H1 (cell line): ENCODE results near the gene DDX1. TPM values are rescaled to one million over a fixed set of nuclear protein-coding genes. Genes with fewer than 3 reads are reported as not detected.

Experiments
- CTBP2 ChIP-seq: IDR thresholded peaks from 2 replicates; pipeline ENCODE4 v1.7.0; 2011; ENCODE audit warnings: borderline replicate concordance, mild to moderate bottlenecking, moderate library complexity, mixed read lengths, low read length; ENCODE audit not compliant: insufficient read depth, insufficient read length
- E2F6 ChIP-seq: IDR thresholded peaks from 2 replicates; pipeline ENCODE4 v1.6.1; 2012; ENCODE audit warnings: inconsistent platforms
- EP300 ChIP-seq, 2 experiments: IDR thresholded peaks; 1 replicate in 1 of 2; 2 replicates in 1 of 2; pipeline ENCODE4 v1.6.1; 2011 to 2012; ENCODE audit warnings: low read depth in 2 of 2, low read length in 2 of 2, mild to moderate bottlenecking in 2 of 2, borderline replicate concordance in 1 of 2, inconsistent platforms in 1 of 2, moderate library complexity in 1 of 2
- NANOG ChIP-seq: IDR thresholded peaks from 2 replicates; pipeline ENCODE4 v1.6.1; 2011; ENCODE audit warnings: low read length, low read depth, mild to moderate bottlenecking, inconsistent platforms; ENCODE audit not compliant: insufficient read depth, poor library complexity, severe bottlenecking
- SUZ12 ChIP-seq: fragments of 200-600 bp; sonication (generic); IDR thresholded peaks from 2 replicates; pipeline ENCODE4 v1.6.1; 2012; ENCODE audit warnings: mild to moderate bottlenecking, inconsistent platforms, low read length, moderate library complexity, mixed read lengths
- polyA plus RNA-seq, 7 experiments: library from polyadenylated mRNA; depleted of rRNA in 3 of 7; stranded (reverse) in 5 of 7; unstranded in 2 of 7; fragments of >200 nt in 5 of 7; fragments of 200-250 nt in 2 of 7; gene quantifications; 1 replicate in 5 of 7; 2 replicates in 1 of 7; 4 replicates in 1 of 7; pipeline versions ENCODE4 v1.2.1 to v1.2.3, GENCODE V29; 2011 to 2013; ENCODE audit warnings: missing spikeins in 2 of 7, mixed read lengths in 2 of 7
- total RNA-seq: library from RNA; stranded (reverse); fragmentation: NEBNext Ultra II Directional; extraction: Animal tissue kit (Norgen Biotek cat#: 25700); gene quantifications from 2 replicates; pipeline ENCODE4 v1.2.1, GENCODE V29; 2021

DDX1 gene
- total and polyA plus RNA-seq, 2 of the 8 experiments (the other 6 are each of a cell fraction or from before 2014, with no cell fraction given), result 51.1 to 161 TPM

GRCh38 chr2:15595342-15595905 is 3.8 kb downstream of the DDX1 start (continued):
- TF ChIP-seq SUZ12 (no peak), CTBP2 (no peak), NANOG (no peak), E2F6 (no peak), EP300 (IDR thresholded peaks at IDR 0.05; ENCODE audit: borderline replicate concordance in 1 of 2, low read depth in 2 of 2, low read length in 2 of 2) (no peak)
